GM23248 (cell line): ENCODE data around the gene CDH7.

ENCODE experiments used
- EZH2 ChIP-seq: fragments of 200-600 bp; sonication (generic); IDR thresholded peaks from 2 replicates; pipeline ENCODE4 v1.6.1; 2018; ENCODE audit warnings: antibody characterized with exemption, mild to moderate bottlenecking; ENCODE audit not compliant: insufficient read depth, poor library complexity, severe bottlenecking
- EZH2phosphoT487 ChIP-seq: fragments of 200-600 bp; sonication (generic); IDR thresholded peaks from 2 replicates; pipeline ENCODE4 v1.6.1; 2018; ENCODE audit warnings: antibody characterized with exemption, moderate library complexity, mild to moderate bottlenecking, low read depth; ENCODE audit not compliant: insufficient read depth

DNA sequence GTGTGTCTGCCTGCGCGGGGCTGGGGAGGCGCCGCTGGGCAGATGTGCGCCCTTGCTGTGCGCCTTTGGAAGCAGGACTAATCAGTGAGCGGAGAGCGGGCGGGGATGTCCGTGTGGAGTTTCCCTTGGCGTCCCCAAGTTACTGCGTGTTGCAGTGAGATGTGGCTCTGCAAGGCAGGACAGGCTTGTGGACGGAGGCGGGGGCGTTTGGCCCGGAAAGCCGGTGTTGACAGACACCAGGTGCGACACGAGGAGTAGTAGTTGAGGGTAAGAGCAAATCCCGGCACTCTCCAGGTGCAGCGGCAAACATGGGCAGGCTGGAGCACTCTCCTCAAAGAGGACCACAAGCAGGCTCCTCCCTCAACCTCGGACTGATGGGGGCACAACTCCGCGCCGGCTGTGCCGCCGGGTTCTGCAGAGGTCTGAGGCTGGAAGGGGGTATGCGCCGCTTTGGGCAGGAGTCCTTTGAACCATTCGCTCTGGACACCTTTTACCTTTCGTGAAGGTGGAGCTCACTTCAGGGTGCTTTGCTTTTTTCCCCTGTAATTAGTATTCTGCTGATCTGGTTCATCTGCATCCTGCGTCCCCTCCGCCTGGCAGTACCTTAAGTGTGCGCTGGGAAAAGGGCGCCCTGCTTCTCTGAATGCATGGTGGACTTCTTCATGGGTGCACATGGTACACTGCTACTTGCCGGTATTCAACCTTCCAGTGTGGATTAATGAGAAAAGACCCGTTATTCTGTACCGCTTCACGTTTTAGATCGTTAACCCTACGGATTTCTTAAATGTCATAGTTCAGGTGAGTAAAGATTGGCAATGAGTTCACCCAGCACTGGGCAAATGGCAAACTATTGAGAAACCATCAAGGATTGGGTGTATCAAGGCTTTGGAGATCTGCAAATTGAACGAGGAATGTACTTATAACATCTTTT, 608 bp downstream of the CDH7 start:
- no peak for TF ChIP-seq EZH2
- no peak for TF ChIP-seq EZH2phosphoT487
